T follicular helper cell (primary cell): ENCODE results near the gene AFG3L2.

Source experiments
- DNase-seq: peaks from one replicate; pipeline ENCODE4 v3.0.0-alpha.2; 2020; ENCODE audit warnings: low read depth

The AFG3L2 gene

GRCh38 chr18:12304351-12305210 is 72.4 kb downstream of the AFG3L2 start:
- DNase-seq: no peak

GRCh38 chr18:12302391-12303147 is 74.5 kb downstream of the AFG3L2 start:
- DNase-seq: no peak

GRCh38 chr18:12301263-12302005 is 75.6 kb downstream of the AFG3L2 start:
- DNase-seq: no peak

- DNase-seq: no peak
Measured at GRCh38 chr18:12299862-12300261, 77.2 kb downstream of the AFG3L2 start.

GRCh38 chr18:12296457-12296856 is 80.6 kb downstream of the AFG3L2 start:
- no peak for DNase-seq

GRCh38 chr18:12296087-12296403 is 81.0 kb downstream of the AFG3L2 start:
- DNase-seq: no peak

GRCh38 chr18:12295389-12296086 is 81.5 kb downstream of the AFG3L2 start:
- no peak for DNase-seq

GRCh38 chr18:12293831-12294230 is 83.2 kb downstream of the AFG3L2 start:
- no peak for DNase-seq

GRCh38 chr18:12291690-12292089 is 85.3 kb downstream of the AFG3L2 start:
- no peak for DNase-seq

GRCh38 chr18:12291161-12291560 is 85.9 kb downstream of the AFG3L2 start:
- DNase-seq: no peak

GRCh38 chr18:12290086-12290485 is 86.9 kb downstream of the AFG3L2 start:
- no peak for DNase-seq

GRCh38 chr18:12288403-12288755 is 88.6 kb downstream of the AFG3L2 start:
- no peak for DNase-seq

GRCh38 chr18:12287684-12288402 is 89.2 kb downstream of the AFG3L2 start:
- DNase-seq: no peak

- no peak for DNase-seq
Measured at GRCh38 chr18:12287131-12287681, 89.8 kb downstream of the AFG3L2 start.

- no peak for DNase-seq
Measured at GRCh38 chr18:12283666-12284065, 93.4 kb downstream of the AFG3L2 start.

- DNase-seq: no peak
Measured at GRCh38 chr18:12283256-12283655, 93.8 kb downstream of the AFG3L2 start.

GRCh38 chr18:12282442-12283039 is 94.5 kb downstream of the AFG3L2 start:
- DNase-seq: no peak

GRCh38 chr18:12281861-12282260 is 95.2 kb downstream of the AFG3L2 start:
- DNase-seq: no peak

GRCh38 chr18:12279781-12280531 is 97.1 kb downstream of the AFG3L2 start:
- DNase-seq: no peak
